K562 treated with DMSO at 1 percent for 48 hours (cell line): ENCODE results near the gene VILL. TPM values are rescaled to one million over a fixed set of nuclear protein-coding genes. Genes with fewer than 3 reads are reported as not detected.

ENCODE experiments used
- total RNA-seq: library from RNA; unstranded; fragments of 300-600 nt; gene quantifications from 2 replicates; pipeline ENCODE4 v1.2.3, GENCODE V29; 2022; ENCODE audit warnings: low replicate concordance; ENCODE audit errors: extremely low read depth

The VILL gene
- total RNA-seq: not detected in 2 replicates

DNA sequence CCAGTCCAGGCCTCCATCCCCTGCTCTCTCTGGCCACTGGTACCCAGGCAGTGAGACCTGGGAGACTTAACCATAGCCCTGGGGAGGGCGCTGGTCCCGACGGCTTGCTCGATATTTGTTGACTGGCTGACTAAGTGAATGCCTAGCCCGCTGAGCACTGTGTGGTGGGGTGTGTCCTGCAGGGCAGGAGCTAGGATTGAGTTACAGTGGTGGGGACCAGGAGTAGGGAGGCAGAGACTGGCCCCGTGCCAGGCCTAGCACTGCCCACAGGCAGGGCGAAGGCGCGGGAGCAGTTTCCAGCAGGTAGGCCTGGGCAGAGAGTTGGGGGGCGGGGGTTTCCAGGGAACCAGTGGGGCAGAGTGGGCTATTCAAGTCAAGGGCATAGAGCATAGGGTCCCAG, at the start of gene VILL:
VILL (plus strand) TSS at position 260 of the 400 bp plus-strand sequence. CDS start 2,887 bp downstream, outside the sequence.

GRCh38 chr3:38029400-38030125, 39.0 kb downstream of the VILL start, which contains the start of gene PLCD1:
TSS of gene PLCD1 (minus strand) at chr3:38029642. CDS start at chr3:38029539, 103 bp downstream.

DNA sequence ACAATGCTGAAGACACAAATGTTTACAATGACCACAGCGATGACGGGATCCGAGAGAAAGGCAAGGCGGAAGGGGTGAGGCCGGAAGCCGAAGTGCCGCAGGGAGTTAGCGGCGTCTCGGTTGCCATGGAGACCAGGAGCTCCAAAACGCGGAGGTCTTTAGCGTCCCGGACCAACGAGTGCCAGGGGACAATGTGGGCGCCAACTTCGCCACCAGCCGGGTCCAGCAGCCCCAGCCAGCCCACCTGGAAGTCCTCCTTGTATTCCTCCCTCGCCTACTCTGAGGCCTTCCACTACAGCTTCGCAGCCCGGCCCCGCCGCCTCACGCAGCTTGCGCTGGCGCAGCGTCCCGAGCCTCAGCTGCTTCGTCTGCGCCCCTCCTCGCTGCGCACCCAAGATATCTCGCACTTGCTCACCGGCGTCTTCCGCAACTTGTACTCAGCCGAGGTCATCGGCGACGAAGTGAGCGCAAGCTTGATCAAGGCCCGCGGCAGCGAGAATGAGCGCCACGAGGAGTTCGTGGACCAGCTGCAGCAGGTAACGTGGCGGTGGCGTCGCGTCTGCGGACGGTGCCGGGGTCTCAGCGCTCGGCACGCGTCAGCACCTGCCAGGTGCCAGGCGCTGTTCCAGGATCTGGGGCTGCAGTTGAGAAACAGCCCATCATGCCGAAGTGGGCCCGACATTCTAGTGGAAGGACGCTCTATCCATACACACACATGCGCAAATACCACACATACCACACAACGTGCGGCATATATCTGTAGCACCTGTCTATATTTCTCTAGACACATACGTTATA, 48.7 kb downstream of the VILL start, which contains the start of gene DLEC1:
DLEC1 (plus strand) TSS at position 108 of the 798 bp plus-strand sequence; CDS start at position 126, 18 bp downstream.

Other genes with a start within 250 kb of the VILL start
- not detected in 2 replicates for gene CTDSPL, start 128.9 kb upstream of the VILL start, total RNA-seq
- gene PLCD1, start 38.9 kb downstream of the VILL start, total RNA-seq: not detected in 2 replicates
- not detected in 2 replicates for gene DLEC1, start 48.4 kb downstream of the VILL start, total RNA-seq
- gene ACAA1, start 146.3 kb downstream of the VILL start, total RNA-seq: not detected in 2 replicates
- gene MYD88, start 147.9 kb downstream of the VILL start, total RNA-seq: 365 TPM in 1 of 2 replicates, not detected in the other
- not detected in 2 replicates for gene OXSR1, start 174.8 kb downstream of the VILL start, total RNA-seq